Osteocyte (in vitro differentiated cells): ENCODE measurements around the gene NUP62CL. TPM values are rescaled to one million over a fixed set of nuclear protein-coding genes. Genes with fewer than 3 reads are reported as not detected.

Source experiments
- DNase-seq: peaks from one replicate; pipeline ENCODE4 v3.0.0; 2021; ENCODE audit warnings: mixed read lengths; ENCODE audit not compliant: unreplicated experiment; ENCODE audit errors: extremely low spot score
- H3K27ac Mint-ChIP-seq: one replicate; pipeline ENCODE4 v1.8.0; 2021; ENCODE audit warnings: mild to moderate bottlenecking, mixed read lengths; ENCODE audit not compliant: unreplicated experiment
- H3K27me3 Mint-ChIP-seq: one replicate; pipeline ENCODE4 v1.8.0; 2021; ENCODE audit warnings: mixed read lengths; ENCODE audit not compliant: unreplicated experiment
- H3K36me3 Mint-ChIP-seq: one replicate; pipeline ENCODE4 v1.8.0; 2021; ENCODE audit warnings: mixed read lengths; ENCODE audit not compliant: unreplicated experiment
- H3K4me1 Mint-ChIP-seq: one replicate; pipeline ENCODE4 v1.8.0; 2021; ENCODE audit warnings: mixed read lengths; ENCODE audit not compliant: unreplicated experiment
- H3K4me3 Mint-ChIP-seq: one replicate; pipeline ENCODE4 v1.8.0; 2021; ENCODE audit warnings: mild to moderate bottlenecking, moderate library complexity, mixed read lengths; ENCODE audit not compliant: unreplicated experiment
- H3K9me3 Mint-ChIP-seq: one replicate; pipeline ENCODE4 v1.8.0; 2021; ENCODE audit warnings: mixed read lengths; ENCODE audit not compliant: unreplicated experiment
- long read RNA-seq: library from polyadenylated mRNA; unstranded; transcript quantifications from one replicate; pipeline ENCODE4 v2.0.0, GENCODE V29; 2021
- total RNA-seq: library from RNA; stranded (reverse); gene quantifications from 2 replicates; pipeline ENCODE4 v1.2.1, GENCODE V29; 2021
- TF ChIP-seq, protein P1 (sequence below): fragments of 200-600 bp; sonication (generic); IDR thresholded peaks from 2 replicates; pipeline ENCODE4 v1.5.0; 2021; ENCODE audit warnings: antibody characterized with exemption, mild to moderate bottlenecking, moderate library complexity

The NUP62CL gene
- not detected in 2 replicates for total RNA-seq
- long read RNA-seq, result 0 reads

DNA sequence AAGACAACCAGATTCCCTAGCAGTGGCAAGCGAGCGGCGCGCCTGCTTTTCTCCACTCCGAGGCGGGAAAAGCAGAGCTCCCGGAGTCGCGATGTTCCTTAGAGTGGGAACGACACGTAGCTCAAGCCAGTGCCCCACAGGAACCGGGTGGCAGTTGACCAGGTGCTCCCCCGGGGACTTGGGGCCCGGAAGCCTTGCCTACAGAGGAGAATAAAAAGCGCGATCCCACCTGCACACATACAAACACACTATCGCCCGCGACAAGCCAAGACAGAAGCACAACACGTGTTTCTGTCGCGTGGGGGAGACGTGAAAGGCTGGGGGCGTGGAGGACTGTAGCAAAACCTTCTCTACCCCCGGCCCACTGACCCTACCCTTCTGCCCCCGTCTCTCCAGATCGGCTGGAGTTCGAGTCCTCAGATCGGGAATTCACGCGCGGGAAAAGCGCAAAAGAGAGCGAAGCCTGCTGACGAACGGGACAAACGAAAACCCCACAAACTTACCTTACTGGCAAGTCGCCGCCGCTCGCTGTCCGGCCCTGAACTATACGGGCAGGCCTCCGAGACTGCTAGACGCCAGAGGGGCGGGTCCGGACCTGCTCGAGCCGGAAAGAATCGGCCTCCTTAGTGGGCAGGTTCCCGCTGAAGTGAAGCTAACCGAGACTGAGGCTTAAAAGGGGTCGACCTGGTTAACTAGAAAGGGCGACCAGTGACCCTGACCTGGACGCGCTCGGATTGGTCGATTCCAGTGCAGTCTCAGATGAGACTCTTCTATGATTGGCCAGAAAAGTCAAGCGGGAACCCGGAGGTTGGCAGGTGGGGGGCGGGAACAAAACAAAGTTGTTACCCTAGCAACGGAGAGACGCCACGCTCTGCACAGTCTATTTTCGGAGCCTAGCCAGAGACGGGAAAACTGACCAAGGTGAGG is at the start of gene NUP62CL, which contains the start of gene DNAAF6:
Gene NUP62CL (minus strand): TSS at position 664 of the 927 bp plus-strand sequence. CDS start 31,287 bp downstream, outside the sequence.
Gene DNAAF6 (plus strand): TSS at position 842 of the 927 bp plus-strand sequence. CDS start 6,265 bp downstream, outside the sequence.
- Mint-ChIP-seq H3K4me1 (peaks cover 6% of the 10 kb centered on the region), H3K27ac (no peak within 1 kb of the TSS), H3K4me3 (peak within 1 kb of the TSS; percentile 72), H3K27me3 (peaks cover 27% of the 10 kb centered on the region), H3K9me3 (peaks cover 4% of the 10 kb centered on the region), H3K36me3 (no peaks in the 10 kb centered on the region)
- no peak for DNase-seq
- TF ChIP-seq, protein P1, sequence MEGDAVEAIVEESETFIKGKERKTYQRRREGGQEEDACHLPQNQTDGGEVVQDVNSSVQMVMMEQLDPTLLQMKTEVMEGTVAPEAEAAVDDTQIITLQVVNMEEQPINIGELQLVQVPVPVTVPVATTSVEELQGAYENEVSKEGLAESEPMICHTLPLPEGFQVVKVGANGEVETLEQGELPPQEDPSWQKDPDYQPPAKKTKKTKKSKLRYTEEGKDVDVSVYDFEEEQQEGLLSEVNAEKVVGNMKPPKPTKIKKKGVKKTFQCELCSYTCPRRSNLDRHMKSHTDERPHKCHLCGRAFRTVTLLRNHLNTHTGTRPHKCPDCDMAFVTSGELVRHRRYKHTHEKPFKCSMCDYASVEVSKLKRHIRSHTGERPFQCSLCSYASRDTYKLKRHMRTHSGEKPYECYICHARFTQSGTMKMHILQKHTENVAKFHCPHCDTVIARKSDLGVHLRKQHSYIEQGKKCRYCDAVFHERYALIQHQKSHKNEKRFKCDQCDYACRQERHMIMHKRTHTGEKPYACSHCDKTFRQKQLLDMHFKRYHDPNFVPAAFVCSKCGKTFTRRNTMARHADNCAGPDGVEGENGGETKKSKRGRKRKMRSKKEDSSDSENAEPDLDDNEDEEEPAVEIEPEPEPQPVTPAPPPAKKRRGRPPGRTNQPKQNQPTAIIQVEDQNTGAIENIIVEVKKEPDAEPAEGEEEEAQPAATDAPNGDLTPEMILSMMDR, result no peak

DNA sequence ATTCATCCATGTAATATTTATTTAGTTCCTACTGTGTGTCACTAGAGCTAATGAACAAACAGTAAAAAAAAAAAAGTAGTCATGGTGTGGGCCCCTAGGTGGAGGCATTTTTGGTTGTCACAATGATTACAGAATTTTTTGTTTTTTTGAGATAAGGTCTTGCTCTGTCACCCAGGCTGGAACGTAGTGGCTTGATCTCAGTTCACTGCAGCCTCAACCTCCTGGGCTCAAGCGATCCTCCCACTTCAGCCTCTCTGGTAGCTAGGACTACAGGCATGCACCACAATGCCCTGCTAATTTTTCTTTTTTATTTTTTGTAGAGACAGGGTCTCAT is 22.2 kb upstream of the NUP62CL start:
- H3K4me3 Mint-ChIP-seq, result no peak overlapping the region
- H3K36me3 Mint-ChIP-seq, result no peaks in the 10 kb centered on the region
- peaks cover 6% of the 10 kb centered on the region for H3K9me3 Mint-ChIP-seq
- H3K4me1 Mint-ChIP-seq, result no peaks in the 10 kb centered on the region
- TF ChIP-seq, protein P1, result no peak
- H3K27ac Mint-ChIP-seq, result no peak overlapping the region
- DNase-seq, result no peak
- H3K27me3 Mint-ChIP-seq, result no peaks in the 10 kb centered on the region

DNA sequence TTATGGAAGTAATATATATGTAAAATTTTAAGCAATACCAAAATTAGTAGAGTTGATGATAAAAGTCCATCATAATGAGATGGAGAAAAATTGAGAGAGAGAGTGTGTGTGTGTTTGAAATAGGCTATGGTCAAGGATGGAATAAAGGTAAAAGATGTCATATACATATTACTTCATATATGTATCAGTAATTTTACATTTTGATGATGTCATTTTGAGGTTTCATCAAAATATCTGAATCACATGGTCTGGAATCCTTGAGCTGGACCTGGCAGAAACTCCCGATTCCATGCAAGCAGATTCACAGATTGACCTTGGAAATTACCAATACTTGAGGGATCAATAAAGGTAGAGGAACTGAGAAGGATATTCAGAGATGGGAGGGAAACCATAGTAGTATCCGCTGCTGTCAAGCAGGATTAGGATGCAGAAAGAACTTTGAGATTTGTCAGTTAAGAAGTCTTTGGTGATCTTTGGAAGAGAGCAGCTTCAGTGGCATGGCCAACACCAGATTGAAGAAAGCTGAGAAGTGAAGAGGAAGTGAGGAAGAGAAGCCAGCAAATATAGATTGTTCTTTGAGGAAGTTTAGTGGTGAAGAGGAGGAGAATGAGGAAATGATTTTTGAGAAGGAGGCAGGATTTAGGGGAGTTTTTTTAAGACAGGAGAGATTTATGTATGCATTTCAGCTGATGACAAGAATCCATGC is 21.7 kb upstream of the NUP62CL start:
- H3K4me1 Mint-ChIP-seq, result no peaks in the 10 kb centered on the region
- no peak overlapping the region for H3K27ac Mint-ChIP-seq
- no peak for DNase-seq
- TF ChIP-seq, protein P1, result no peak
- H3K36me3 Mint-ChIP-seq, result no peaks in the 10 kb centered on the region
- no peaks in the 10 kb centered on the region for H3K27me3 Mint-ChIP-seq
- H3K4me3 Mint-ChIP-seq, result no peak overlapping the region
- H3K9me3 Mint-ChIP-seq, result peaks cover 6% of the 10 kb centered on the region

- Mint-ChIP-seq H3K27me3 (no peaks in the 10 kb centered on the region), H3K4me1 (no peaks in the 10 kb centered on the region), H3K27ac (no peak overlapping the region), H3K9me3 (peaks cover 6% of the 10 kb centered on the region), H3K36me3 (no peaks in the 10 kb centered on the region), H3K4me3 (no peak overlapping the region)
- TF ChIP-seq, protein P1, result no peak
- no peak for DNase-seq
Measured at GRCh38 chrX:107226757-107227156, 20.5 kb upstream of the NUP62CL start.

- DNase-seq, result no peak
- peaks cover 5% of the 10 kb centered on the region for H3K27me3 Mint-ChIP-seq
- TF ChIP-seq, protein P1, result no peak
- no peaks in the 10 kb centered on the region for H3K4me1 Mint-ChIP-seq
- no peak overlapping the region for H3K4me3 Mint-ChIP-seq
- H3K9me3 Mint-ChIP-seq, result no peaks in the 10 kb centered on the region
- no peak overlapping the region for H3K27ac Mint-ChIP-seq
- no peaks in the 10 kb centered on the region for H3K36me3 Mint-ChIP-seq
Measured at GRCh38 chrX:107213477-107213876, 7.2 kb upstream of the NUP62CL start.
